Common myeloid progenitor, CD34-positive (primary cell): ENCODE data around the gene CHIT1.
A peak's percentile ranks its signal among the peaks of the same experiment; 100 is the strongest.

Experiments
- CTCF ChIA-PET: fragments of 350-600 bp; sonication (Branson Sonifier 250); formaldehyde crosslinking; loops from one replicate; lab custom pipeline; 2021; ENCODE audit warnings: antibody characterized with exemption; lab: Charles Lee
- POLR2A ChIA-PET: fragments of 350-600 bp; sonication (Branson Sonifier 250); formaldehyde crosslinking; loops from one replicate; lab custom pipeline; 2021; ENCODE audit warnings: antibody characterized with exemption; lab: Charles Lee
- DNase-seq, 3 donors: peaks; one replicate each; pipeline versions ENCODE4 v3.0.0 to v3.0.0-alpha.2; 2013
- H3K27ac ChIP-seq, 2 experiments: 1 replicate in 1 of 2; 2 replicates in 1 of 2; pipeline ENCODE4 v1.7.0; 2013; ENCODE audit warnings: inconsistent platforms in 2 of 2, low read length in 2 of 2, mild to moderate bottlenecking in 2 of 2, low read depth in 1 of 2, moderate library complexity in 1 of 2; ENCODE audit not compliant: severe bottlenecking in 2 of 2, insufficient read depth in 1 of 2, poor library complexity in 1 of 2
- H3K27me3 ChIP-seq, 5 experiments: replicated peaks in 2 of 5; 1 replicate in 3 of 5; 2 replicates in 2 of 5; pipeline versions ENCODE4 v1.6.1 to v1.7.0; 2013; ENCODE audit warnings: low read length in 4 of 5, mild to moderate bottlenecking in 2 of 5, moderate library complexity in 2 of 5, inconsistent platforms in 1 of 5; ENCODE audit not compliant: insufficient read depth in 5 of 5, control insufficient read depth in 4 of 5
- H3K36me3 ChIP-seq, 4 experiments: 1 replicate in 2 of 4; 2 replicates in 2 of 4; pipeline versions ENCODE4 v1.6.1 to v1.7.0; 2013; ENCODE audit warnings: low read length in 3 of 4, control low read depth in 1 of 4, mild to moderate bottlenecking in 1 of 4; ENCODE audit not compliant: control insufficient read depth in 4 of 4, insufficient read depth in 4 of 4
- H3K4me1 ChIP-seq, 4 experiments: 1 replicate in 3 of 4; 2 replicates in 1 of 4; pipeline versions ENCODE4 v1.6.1 to v1.7.1; 2013; ENCODE audit warnings: low read length in 3 of 4, mild to moderate bottlenecking in 3 of 4, control low read depth in 1 of 4, inconsistent platforms in 1 of 4, moderate library complexity in 1 of 4; ENCODE audit not compliant: control insufficient read depth in 4 of 4, insufficient read depth in 4 of 4; ENCODE audit errors: control extremely low read depth in 1 of 4
- H3K4me3 ChIP-seq, 7 experiments: 1 replicate in 4 of 7; 2 replicates in 3 of 7; pipeline versions ENCODE4 v1.5.1 to v1.7.0; 2013; ENCODE audit warnings: mild to moderate bottlenecking in 7 of 7, low read length in 6 of 7, moderate library complexity in 6 of 7, inconsistent platforms in 2 of 7, low read depth in 2 of 7, control low read depth in 1 of 7; ENCODE audit not compliant: insufficient read depth in 4 of 7, control insufficient read depth in 1 of 7; ENCODE audit errors: extremely low read depth in 1 of 7
- H3K9me3 ChIP-seq, 5 experiments: 1 replicate in 4 of 5; 2 replicates in 1 of 5; pipeline versions ENCODE4 v1.6.1 to v1.7.1; 2013; ENCODE audit warnings: low read length in 4 of 5, mild to moderate bottlenecking in 2 of 5, inconsistent platforms in 1 of 5, low read depth in 1 of 5, moderate library complexity in 1 of 5; ENCODE audit not compliant: control insufficient read depth in 4 of 5, insufficient read depth in 2 of 5; ENCODE audit errors: control extremely low read depth in 1 of 5
- WGBS: methylation state at CpG from one replicate; pipeline ENCODE4 v1.1.5; 2013; ENCODE audit not compliant: insufficient coverage; 5-methylcytosine and 5-hydroxymethylcytosine counted together

The CHIT1 gene

DNA sequence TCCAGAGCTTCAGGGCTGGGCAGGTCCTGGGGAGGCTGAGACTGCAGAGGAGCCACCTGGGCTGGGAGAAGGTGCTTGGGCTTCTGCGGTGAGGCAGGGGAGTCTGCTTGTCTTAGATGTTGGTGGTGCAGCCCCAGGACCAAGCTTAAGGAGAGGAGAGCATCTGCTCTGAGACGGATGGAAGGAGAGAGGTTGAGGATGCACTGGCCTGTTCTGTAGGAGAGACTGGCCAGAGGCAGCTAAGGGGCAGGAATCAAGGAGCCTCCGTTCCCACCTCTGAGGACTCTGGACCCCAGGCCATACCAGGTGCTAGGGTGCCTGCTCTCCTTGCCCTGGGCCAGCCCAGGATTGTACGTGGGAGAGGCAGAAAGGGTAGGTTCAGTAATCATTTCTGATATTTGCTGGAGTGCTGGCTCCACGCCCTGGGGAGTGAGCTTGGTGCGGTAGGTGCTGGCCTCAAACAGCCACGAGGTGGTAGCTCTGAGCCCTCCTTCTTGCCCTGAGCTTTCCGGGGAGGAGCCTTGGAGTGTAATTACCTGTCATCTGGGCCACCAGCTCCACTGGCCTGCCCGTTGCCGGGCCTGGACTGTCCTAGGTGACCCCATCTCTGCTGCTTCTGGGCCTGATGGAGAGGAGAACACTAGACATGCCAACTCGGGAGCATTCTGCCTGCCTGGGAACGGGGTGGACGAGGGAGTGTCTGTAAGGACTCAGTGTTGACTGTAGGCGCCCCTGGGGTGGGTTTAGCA, 63.1 kb downstream of the CHIT1 start:
- no peak overlapping the region for H3K4me3 ChIP-seq
- H3K4me1 ChIP-seq: peaks cover 0 to 8% (median 0%) of the 10 kb centered on the region in 4 experiments
- POLR2A ChIA-PET: no interaction called here
- peak; percentile 36 to 62 (median 62) for DNase-seq
- 62% methylated on average over 11 of the region's 14 CpGs for WGBS
- no peak overlapping the region for H3K27ac ChIP-seq
- H3K27me3 ChIP-seq: peaks cover 0 to 5% (median 3%) of the 10 kb centered on the region in 5 experiments
- H3K9me3 ChIP-seq: no peaks in the 10 kb centered on the region
- CTCF ChIA-PET: interaction anchor here (0.7 to 20.7 kb wide), 12 partner anchors 9 to 128 kb away, joined by 3 to 313 read pairs (median 5); partner anchors contain the start of genes ADORA1 and MYBPH
- H3K36me3 ChIP-seq: no peaks in the 10 kb centered on the region
